ENCODE results near the gene SRPK2. TPM values are rescaled to one million over a fixed set of nuclear protein-coding genes. Genes with fewer than 3 reads are reported as not detected.

Gene SRPK2
- total RNA-seq, 1 experiment from 2014 or later = 50.5 TPM

GRCh38 chr7:105346138-105346537 lies 42.6 kb downstream of the SRPK2 start (continued):
- TF ChIP-seq IRF1 (CRISPR knock-in tag; IDR thresholded peaks at IDR 0.05) (no peak), NFYB (CRISPR knock-in tag; conservative IDR thresholded peaks at IDR 0.05; ENCODE audit: low read depth) (no peak)
- TF ChIP-seq, protein P1, sequence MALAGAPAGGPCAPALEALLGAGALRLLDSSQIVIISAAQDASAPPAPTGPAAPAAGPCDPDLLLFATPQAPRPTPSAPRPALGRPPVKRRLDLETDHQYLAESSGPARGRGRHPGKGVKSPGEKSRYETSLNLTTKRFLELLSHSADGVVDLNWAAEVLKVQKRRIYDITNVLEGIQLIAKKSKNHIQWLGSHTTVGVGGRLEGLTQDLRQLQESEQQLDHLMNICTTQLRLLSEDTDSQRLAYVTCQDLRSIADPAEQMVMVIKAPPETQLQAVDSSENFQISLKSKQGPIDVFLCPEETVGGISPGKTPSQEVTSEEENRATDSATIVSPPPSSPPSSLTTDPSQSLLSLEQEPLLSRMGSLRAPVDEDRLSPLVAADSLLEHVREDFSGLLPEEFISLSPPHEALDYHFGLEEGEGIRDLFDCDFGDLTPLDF (CRISPR knock-in tag; IDR thresholded peaks at IDR 0.05) = no peak

GRCh38 chr7:105345725-105346124 lies 43.0 kb downstream of the SRPK2 start:
- no peaks in the 10 kb centered on the region for H3K27me3 Mint-ChIP-seq (ENCODE audit: low read depth)
- no peak for ATAC-seq
- H3K4me1 Mint-ChIP-seq = peaks cover 34% of the 10 kb centered on the region
- no peaks in the 10 kb centered on the region for H3K9me3 Mint-ChIP-seq
- H3K36me3 Mint-ChIP-seq = no peaks in the 10 kb centered on the region
- no peak overlapping the region for H3K27ac Mint-ChIP-seq
- CTCF ChIA-PET = interaction anchor here (0.8 to 1.7 kb wide), 2 partner anchors 19 to 35 kb away, joined by 3 read pairs; no protein-coding TSS in a partner anchor
- TF ChIP-seq USF2 (CRISPR knock-in tag; IDR thresholded peaks at IDR 0.05) (no peak), ZNF121 (CRISPR knock-in tag; IDR thresholded peaks at IDR 0.05) (no peak), KAT7 (CRISPR knock-in tag; IDR thresholded peaks at IDR 0.05; ENCODE audit: borderline replicate concordance) (no peak), NR3C1 (CRISPR knock-in tag; conservative IDR thresholded peaks at IDR 0.05; ENCODE audit: low read depth) (no peak), ATF3 (CRISPR knock-in tag; conservative IDR thresholded peaks at IDR 0.05) (no peak), USF1 (CRISPR knock-in tag; IDR thresholded peaks at IDR 0.05) (no peak)
- TF ChIP-seq, protein P2, sequence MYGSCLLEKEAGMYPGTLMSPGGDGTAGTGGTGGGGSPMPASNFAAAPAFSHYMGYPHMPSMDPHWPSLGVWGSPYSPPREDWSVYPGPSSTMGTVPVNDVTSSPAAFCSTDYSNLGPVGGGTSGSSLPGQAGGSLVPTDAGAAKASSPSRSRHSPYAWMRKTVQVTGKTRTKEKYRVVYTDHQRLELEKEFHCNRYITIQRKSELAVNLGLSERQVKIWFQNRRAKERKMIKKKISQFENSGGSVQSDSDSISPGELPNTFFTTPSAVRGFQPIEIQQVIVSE (CRISPR knock-in tag; IDR thresholded peaks at IDR 0.05; ENCODE audit: borderline replicate concordance) = no peak
- POLR2A ChIA-PET = no interaction called here
- DNase-seq (ENCODE audit: low spot score) = no peak
- H3K4me3 Mint-ChIP-seq = no peak overlapping the region; the same call in 1 of the 2 replicates

DNA sequence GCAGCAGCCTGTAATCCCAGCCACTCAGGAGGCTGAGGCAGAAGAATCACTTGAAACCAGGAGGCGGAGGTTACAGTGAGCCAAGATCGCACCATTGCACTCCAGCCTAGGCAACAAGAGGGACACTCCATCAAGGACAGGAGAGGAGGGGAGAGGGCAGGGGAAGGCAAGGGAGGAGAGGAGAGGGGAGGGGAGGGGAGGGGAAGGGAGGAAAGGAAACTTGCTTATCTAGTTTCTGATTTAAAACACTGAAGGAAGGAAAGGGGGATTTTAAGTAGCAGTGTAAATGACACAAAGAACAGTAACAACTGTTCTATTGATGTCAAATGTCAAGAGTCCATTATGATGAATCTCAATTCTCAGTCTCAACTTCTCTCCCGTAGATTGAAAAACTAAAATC lies 43.7 kb downstream of the SRPK2 start:
- DNase-seq (ENCODE audit: low spot score) (no peak), ATAC-seq (peak; percentile 30; the same call in 1 of the 2 replicates)
- peak overlapping the region; percentile 66 for H3K27ac Mint-ChIP-seq
- H3K4me1 Mint-ChIP-seq = peaks cover 38% of the 10 kb centered on the region
- ChIA-PET CTCF (interaction anchor here (0.8 to 1.7 kb wide), 2 partner anchors 19 to 36 kb away, joined by 3 read pairs; no protein-coding TSS in a partner anchor), POLR2A (no interaction called here)
- H3K36me3 Mint-ChIP-seq = no peaks in the 10 kb centered on the region
- no peaks in the 10 kb centered on the region for H3K27me3 Mint-ChIP-seq (ENCODE audit: low read depth)
- H3K4me3 Mint-ChIP-seq = no peak overlapping the region; the same call in 1 of the 2 replicates
- H3K9me3 Mint-ChIP-seq = no peaks in the 10 kb centered on the region
- TF ChIP-seq, protein P3, sequence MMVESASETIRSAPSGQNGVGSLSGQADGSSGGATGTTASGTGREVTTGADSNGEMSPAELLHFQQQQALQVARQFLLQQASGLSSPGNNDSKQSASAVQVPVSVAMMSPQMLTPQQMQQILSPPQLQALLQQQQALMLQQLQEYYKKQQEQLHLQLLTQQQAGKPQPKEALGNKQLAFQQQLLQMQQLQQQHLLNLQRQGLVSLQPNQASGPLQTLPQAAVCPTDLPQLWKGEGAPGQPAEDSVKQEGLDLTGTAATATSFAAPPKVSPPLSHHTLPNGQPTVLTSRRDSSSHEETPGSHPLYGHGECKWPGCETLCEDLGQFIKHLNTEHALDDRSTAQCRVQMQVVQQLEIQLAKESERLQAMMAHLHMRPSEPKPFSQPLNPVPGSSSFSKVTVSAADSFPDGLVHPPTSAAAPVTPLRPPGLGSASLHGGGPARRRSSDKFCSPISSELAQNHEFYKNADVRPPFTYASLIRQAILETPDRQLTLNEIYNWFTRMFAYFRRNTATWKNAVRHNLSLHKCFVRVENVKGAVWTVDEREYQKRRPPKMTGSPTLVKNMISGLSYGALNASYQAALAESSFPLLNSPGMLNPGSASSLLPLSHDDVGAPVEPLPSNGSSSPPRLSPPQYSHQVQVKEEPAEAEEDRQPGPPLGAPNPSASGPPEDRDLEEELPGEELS (CRISPR knock-in tag; IDR thresholded peaks at IDR 0.05) = no peak
- TF ChIP-seq NR3C1 (CRISPR knock-in tag; conservative IDR thresholded peaks at IDR 0.05; ENCODE audit: low read depth) = no peak
- TF ChIP-seq GABPB1 (CRISPR knock-in tag; IDR thresholded peaks at IDR 0.05) = no peak
- TF ChIP-seq, protein P4, sequence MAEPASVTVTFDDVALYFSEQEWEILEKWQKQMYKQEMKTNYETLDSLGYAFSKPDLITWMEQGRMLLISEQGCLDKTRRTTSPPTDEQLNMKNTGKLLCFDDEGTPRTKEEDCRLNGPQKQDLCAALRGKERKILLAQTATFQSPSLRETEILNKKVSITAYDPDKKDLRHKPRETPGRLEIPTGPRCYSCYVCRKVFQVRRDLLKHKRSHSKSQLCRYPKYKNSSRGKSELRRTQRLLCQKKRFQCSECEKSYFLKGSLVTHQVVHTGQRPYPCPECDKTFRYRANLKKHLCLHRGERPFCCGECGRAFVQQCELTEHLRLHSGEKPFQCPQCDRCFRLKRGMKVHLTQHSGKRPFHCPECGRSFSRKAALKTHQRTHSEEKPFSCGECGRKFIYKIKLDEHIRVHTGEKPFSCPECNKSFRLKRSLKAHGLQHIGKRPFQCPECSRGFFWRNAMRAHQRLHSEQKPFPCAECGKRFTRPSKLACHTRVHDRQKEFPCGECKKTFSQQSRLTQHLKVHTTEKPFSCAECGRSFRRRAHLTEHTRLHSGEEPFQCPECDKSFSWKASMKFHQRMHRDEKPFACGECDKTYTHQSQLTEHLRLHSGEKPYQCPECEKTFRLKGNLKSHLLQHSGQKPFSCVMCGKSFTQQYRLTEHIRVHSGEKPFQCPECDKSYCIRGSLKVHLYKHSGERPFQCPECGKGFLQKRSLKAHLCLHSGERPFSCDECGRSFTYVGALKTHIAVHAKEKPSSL (CRISPR knock-in tag; conservative IDR thresholded peaks at IDR 0.05) = no peak
- no peak for TF ChIP-seq NFE2L1 (CRISPR knock-in tag; IDR thresholded peaks at IDR 0.05)
- TF ChIP-seq, protein P5, sequence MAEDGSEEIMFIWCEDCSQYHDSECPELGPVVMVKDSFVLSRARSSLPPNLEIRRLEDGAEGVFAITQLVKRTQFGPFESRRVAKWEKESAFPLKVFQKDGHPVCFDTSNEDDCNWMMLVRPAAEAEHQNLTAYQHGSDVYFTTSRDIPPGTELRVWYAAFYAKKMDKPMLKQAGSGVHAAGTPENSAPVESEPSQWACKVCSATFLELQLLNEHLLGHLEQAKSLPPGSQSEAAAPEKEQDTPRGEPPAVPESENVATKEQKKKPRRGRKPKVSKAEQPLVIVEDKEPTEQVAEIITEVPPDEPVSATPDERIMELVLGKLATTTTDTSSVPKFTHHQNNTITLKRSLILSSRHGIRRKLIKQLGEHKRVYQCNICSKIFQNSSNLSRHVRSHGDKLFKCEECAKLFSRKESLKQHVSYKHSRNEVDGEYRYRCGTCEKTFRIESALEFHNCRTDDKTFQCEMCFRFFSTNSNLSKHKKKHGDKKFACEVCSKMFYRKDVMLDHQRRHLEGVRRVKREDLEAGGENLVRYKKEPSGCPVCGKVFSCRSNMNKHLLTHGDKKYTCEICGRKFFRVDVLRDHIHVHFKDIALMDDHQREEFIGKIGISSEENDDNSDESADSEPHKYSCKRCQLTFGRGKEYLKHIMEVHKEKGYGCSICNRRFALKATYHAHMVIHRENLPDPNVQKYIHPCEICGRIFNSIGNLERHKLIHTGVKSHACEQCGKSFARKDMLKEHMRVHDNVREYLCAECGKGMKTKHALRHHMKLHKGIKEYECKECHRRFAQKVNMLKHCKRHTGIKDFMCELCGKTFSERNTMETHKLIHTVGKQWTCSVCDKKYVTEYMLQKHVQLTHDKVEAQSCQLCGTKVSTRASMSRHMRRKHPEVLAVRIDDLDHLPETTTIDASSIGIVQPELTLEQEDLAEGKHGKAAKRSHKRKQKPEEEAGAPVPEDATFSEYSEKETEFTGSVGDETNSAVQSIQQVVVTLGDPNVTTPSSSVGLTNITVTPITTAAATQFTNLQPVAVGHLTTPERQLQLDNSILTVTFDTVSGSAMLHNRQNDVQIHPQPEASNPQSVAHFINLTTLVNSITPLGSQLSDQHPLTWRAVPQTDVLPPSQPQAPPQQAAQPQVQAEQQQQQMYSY (CRISPR knock-in tag; IDR thresholded peaks at IDR 0.05) = no peak
- TF ChIP-seq FOXJ3 (CRISPR knock-in tag; IDR thresholded peaks at IDR 0.05; ENCODE audit: borderline replicate concordance) = no peak
- TF ChIP-seq ZNF423 (CRISPR knock-in tag; IDR thresholded peaks at IDR 0.05) = no peak
- TF ChIP-seq ERG (CRISPR knock-in tag; IDR thresholded peaks at IDR 0.05) = no peak
